HG03354 (cell line): Measurements from ENCODE around the gene SPPL2B.

ENCODE experiments used
- ATAC-seq: cut with Tn5 transposase; IDR thresholded peaks from one replicate; pipeline ENCODE4 v1.9.1; 2021; ENCODE audit warnings: mild to moderate bottlenecking; ENCODE audit not compliant: unreplicated experiment, poor library complexity, severe bottlenecking

SPPL2B gene

DNA sequence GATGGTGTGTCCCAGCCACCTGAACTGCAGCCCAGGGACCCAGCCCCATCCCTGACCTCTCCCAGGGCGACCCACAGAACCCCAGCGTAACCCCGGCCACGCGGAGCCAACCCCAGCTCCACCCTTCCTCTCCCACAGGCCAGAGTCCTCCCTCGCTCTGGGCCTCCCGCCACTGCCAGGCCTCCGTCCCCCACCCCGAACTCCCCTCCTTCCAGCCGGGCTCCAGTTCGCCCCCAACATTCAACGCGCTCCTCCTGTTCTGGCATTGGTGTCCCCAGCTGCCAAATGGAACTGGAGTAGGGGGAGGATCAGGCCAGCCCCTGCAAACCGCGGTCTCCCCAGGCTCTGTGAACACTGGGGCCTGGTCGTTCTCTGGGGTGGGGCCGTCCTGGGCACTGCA is 28.0 kb upstream of the SPPL2B start:
- ATAC-seq, result no peak

- ATAC-seq, result no peak
These were observed 25.9 kb upstream of the SPPL2B start for GRCh38 chr19:2302319-2303210.

DNA sequence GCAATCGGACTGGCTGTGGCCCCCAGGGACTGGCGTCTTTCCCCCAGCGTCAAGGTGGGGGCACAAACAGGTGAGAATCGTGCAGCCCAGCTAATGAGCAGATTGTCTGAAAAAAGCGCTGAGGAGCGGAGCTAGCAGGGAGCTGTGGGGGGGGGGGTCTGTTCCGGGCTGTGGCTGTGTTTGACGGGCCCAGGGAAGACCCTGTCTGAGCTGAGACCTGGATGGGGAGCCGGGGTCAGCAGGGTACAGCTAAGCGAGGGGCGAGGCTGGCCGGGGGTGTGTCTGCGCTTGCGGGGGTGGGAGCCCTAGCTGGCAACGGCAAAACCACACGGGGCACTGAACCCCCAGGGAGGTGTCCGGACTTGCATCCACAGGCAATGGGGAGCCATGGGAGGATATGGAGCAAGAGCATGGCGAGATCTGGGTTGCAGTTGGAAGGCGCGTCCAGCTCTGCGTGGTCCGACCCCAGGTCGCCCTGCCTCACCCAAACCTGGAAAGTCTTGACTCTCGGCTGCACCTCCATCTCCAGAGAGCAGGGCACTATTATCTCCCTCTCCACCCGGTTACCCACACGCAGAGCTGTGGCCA is 25.2 kb upstream of the SPPL2B start:
- ATAC-seq, result no peak

GRCh38 chr19:2305452-2306280 is 22.8 kb upstream of the SPPL2B start:
- no peak for ATAC-seq

DNA sequence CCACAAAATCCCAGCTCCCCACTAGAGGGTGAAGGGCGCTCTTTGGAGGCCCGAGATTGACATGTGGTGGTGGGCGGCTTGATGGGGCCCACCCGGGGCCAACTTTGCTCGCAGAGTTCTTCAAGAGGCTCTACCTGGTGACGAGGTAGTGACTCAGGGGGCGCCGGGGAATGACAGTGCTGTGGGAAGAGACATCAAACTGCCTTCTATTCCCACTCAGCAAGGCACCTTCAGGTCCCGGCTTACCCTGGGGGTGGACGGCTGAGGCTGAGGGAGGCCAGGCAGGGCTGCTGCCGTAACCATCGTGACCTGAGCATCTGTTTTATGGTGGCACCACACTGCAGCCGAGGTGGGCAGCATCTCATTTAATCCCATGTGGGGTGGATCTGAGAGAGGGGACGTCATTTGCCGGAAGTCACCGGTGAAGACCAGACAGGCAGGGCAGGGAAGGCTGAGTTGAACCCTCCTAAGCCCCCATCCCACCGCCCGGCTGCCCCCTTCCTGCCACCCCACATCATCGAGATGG is 22.1 kb upstream of the SPPL2B start:
- no peak for ATAC-seq

GRCh38 chr19:2306971-2307370 is 21.5 kb upstream of the SPPL2B start:
- no peak for ATAC-seq

GRCh38 chr19:2307518-2308012 is 20.9 kb upstream of the SPPL2B start:
- ATAC-seq, result no peak

- no peak for ATAC-seq
These were observed 20.3 kb upstream of the SPPL2B start, which contains the start of gene LINGO3 for GRCh38 chr19:2308114-2308556. LINGO3 (minus strand) TSS chr19:2308154; CDS start chr19:2291776, 16,378 bp downstream.

DNA sequence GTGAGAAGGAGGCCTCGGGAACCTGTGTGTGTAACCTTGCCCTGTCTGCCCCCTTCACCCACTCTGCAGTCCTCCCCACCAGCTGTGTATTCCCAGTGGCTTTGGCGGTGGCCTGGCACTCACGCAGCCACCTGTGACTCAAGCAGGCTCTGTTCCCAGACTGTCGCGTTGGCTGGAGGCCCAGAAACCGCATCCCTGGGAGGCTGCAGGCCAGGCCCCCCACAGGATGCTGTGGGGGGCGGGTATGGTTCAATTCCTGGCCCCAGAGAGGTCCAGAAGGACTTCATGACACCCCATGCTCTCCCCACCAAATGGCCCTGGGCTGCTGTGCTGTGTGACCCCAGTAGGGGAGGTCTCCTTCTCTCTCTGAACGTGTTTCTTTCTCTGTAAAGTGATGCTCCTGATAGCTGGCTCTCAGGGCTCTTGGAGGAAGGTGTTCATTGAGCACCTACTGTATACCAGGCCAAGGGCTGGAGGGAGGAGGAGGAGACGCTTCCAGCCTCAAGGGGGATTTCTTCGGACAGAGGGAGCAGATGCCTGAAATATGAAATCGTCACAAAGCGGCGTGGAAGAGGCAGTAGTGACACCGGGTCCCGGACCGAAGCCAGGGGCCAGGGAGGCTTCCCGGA is 18.6 kb upstream of the SPPL2B start:
- ATAC-seq, result no peak

DNA sequence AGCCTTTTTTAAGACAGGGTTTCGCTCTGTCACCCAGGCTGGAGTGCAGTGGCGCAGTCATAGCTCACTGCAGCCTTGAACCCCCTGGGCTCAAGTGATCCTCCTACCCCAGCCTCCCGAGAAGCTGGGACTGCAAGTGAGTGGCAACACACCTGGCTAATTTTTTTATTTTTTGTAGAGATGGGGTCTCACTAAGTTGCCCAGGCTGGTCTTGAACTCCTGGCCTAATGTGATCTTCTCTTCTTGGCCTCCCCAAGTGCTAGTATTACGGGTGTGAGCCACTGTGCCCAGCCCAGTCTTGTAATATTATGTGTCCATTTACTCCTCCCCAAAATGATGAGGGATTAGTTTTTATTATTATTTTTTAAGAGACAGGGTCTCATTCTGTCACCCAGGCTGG is 17.4 kb upstream of the SPPL2B start:
- ATAC-seq, result no peak

DNA sequence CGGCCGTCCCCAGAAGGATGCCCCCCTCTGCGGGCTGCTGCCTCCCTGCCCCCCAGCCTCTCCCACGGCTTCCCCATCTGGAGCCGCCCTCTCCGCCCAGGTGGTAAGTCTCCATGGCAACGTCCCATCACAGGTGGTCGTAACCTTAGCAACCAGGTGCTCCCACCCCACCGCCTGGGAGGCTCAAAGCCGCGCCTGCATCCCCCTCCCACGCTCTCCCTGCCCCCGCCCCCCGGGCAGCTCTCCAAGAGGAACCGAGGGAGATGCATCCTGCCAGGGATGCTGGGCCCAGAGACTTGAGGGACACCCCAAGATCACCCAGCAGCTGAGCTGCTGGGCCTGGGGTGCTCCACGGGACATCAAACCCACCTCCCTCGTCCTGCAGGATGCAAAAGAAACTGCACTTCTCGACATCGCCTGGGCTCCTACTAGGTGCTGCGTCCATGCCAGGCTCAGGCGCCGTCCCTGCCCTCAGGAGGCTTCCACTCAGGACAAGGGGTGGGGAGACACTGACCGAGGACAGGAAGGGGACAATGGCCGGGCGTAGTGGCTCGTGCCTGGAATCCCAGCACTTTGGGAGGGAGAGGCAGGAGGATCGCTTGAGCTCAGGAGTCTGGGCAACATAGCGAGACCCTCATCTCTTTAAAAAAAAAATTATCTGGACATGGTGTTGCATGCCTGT is 15.5 kb upstream of the SPPL2B start:
- no peak for ATAC-seq

GRCh38 chr19:2315121-2315817 is 13.2 kb upstream of the SPPL2B start:
- ATAC-seq, result no peak

- no peak for ATAC-seq
These were observed 12.6 kb upstream of the SPPL2B start for GRCh38 chr19:2315818-2316353.

DNA sequence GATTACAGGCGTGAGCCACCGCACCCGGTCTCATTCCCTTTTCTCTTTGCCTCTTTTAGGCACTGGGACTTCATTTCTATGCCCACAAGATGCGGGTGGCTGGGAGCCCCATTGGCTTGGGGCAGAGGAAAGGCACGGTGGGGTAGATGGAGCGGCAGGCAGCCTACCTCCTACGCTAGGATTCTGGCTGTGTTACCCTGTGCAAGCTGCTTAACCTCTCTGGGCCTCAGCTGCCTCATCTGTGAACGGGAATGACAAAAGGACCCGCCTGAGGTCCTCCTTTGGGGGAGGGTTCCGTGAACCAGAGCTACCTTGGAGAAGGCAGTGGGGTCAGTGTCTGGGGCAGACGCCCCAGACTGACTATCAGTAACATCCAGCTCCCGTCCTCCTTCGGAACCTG is 11.2 kb upstream of the SPPL2B start:
- no peak for ATAC-seq

GRCh38 chr19:2317756-2318155 is 10.7 kb upstream of the SPPL2B start:
- no peak for ATAC-seq

DNA sequence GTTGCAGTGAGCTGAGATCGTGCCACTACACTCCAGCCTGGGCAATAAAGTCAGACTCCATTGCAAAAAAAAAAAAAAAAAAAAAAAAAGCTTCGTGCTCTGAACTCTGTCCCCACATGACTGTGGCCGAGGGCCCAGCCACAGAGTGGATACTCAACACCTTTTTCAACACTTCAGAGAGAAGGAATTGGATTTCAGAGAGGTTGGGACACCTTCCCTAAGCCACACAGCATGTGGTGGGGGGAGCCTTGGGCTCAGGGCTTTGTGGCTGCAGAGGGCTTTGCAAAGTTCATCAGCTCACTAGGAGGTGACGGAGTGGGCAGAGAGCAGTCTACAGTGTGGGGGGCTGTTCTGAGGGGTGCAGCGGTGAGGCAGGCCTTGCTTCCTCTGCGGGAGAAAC is 9.6 kb upstream of the SPPL2B start:
- ATAC-seq, result no peak

GRCh38 chr19:2319551-2319950 is 8.9 kb upstream of the SPPL2B start:
- no peak for ATAC-seq

DNA sequence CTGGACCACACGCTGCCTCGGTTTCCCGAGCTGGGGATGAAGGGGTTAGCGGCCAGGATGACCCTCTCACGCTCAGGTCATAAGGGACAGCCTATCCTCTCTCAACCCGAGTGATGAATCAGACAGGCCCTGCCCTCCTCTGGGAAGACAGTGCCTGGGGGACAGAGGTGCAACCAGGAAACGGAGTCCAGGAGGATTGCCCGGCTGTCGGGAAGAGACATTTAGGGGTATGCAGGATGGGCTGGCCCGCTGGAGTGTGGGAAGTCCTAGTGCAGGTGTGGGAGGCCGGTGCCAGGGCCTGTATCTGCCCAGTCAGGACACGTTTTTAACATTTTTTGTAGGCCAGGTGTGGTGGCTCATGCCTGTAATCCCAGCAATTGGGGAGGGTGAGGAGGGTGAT is 8.4 kb upstream of the SPPL2B start:
- no peak for ATAC-seq
